Natural killer cell (primary cell): ENCODE measurements around the gene EEPD1. TPM values are rescaled to one million over a fixed set of nuclear protein-coding genes. Genes with fewer than 3 reads are reported as not detected.

Source experiments
- ATAC-seq, 3 donors: fragments of 150-1000 bp in 2 of 3; fragments of 200-7000 bp in 1 of 3; cut with Tn5 transposase; 1 replicate in 1 of 3; 2 replicates in 2 of 3; pipeline ENCODE4 v1.10.0; 2021; ENCODE audit warnings: mild to moderate bottlenecking in 2 of 3, moderate library complexity in 2 of 3
- DNase-seq, 2 donors: peaks; one replicate each; pipeline versions ENCODE4 v3.0.0 to v3.0.0-alpha.2; 2013 to 2021; ENCODE audit warnings: mixed read lengths in 1 of 2
- H3K27ac ChIP-seq: one replicate; pipeline ENCODE4 v1.5.1; 2013; ENCODE audit warnings: mild to moderate bottlenecking, low read length
- H3K27me3 ChIP-seq: one replicate; pipeline ENCODE4 v1.6.1; 2013; ENCODE audit warnings: low read length; ENCODE audit not compliant: control insufficient read depth, insufficient read depth
- H3K36me3 ChIP-seq: one replicate; pipeline ENCODE4 v1.6.1; 2013; ENCODE audit warnings: low read length; ENCODE audit not compliant: control insufficient read depth, insufficient read depth
- H3K4me1 ChIP-seq: one replicate; pipeline ENCODE4 v1.6.1; 2013; ENCODE audit warnings: low read length; ENCODE audit not compliant: control insufficient read depth, insufficient read depth
- H3K4me3 ChIP-seq: one replicate; pipeline ENCODE4 v1.5.1; 2013; ENCODE audit warnings: low read length
- H3K9me3 ChIP-seq: one replicate; pipeline ENCODE4 v1.6.1; 2013; ENCODE audit warnings: low read length; ENCODE audit not compliant: control insufficient read depth, insufficient read depth
- H3K27ac Mint-ChIP-seq, 2 donors: one replicate each; pipeline ENCODE4 v1.8.0; 2022; ENCODE audit warnings: mild to moderate bottlenecking in 2 of 2, mixed read lengths in 2 of 2, moderate library complexity in 1 of 2
- H3K27me3 Mint-ChIP-seq, 2 donors: one replicate each; pipeline ENCODE4 v1.8.0; 2022; ENCODE audit warnings: low read depth in 2 of 2, mixed read lengths in 2 of 2
- H3K36me3 Mint-ChIP-seq: one replicate; pipeline ENCODE4 v1.8.0; 2022; ENCODE audit warnings: mixed read lengths
- H3K4me1 Mint-ChIP-seq, 2 donors: one replicate each; pipeline ENCODE4 v1.8.0; 2022; ENCODE audit warnings: mixed read lengths in 2 of 2
- H3K4me3 Mint-ChIP-seq: one replicate; pipeline ENCODE4 v1.8.0; 2022; ENCODE audit warnings: mild to moderate bottlenecking, moderate library complexity, mixed read lengths
- H3K9me3 Mint-ChIP-seq, 2 donors: one replicate each; pipeline ENCODE4 v1.8.0; 2022; ENCODE audit warnings: mixed read lengths in 2 of 2
- WGBS: methylation state at CpG from one replicate; pipeline ENCODE4 v1.1.7; 2013; ENCODE audit warnings: missing lambda C conversion rate; ENCODE audit not compliant: insufficient coverage; 5-methylcytosine and 5-hydroxymethylcytosine counted together
- intact Hi-C: fragments of 100-400 bp; cut with micrococcal nuclease; formaldehyde crosslinking; loops from one replicate; pipeline ENCODE4 v1.14.2; 2022
- total RNA-seq, 4 donors: library from RNA; stranded (reverse); fragments of 120-200 nt in 1 of 4; gene quantifications; one replicate each; pipeline versions ENCODE4 v1.2.3 to v1.2.4, GENCODE V29; 2013 to 2022
- TF ChIP-seq, protein P1 (sequence below): fragments of 200-600 bp; IDR thresholded peaks from one replicate; pipeline ENCODE4 v1.8.0; 2022; ENCODE audit warnings: antibody characterized with exemption

EEPD1 gene
- total RNA-seq, 3 donors from 2014 or later (not counting 1 experiment from before 2014, with no cell fraction given): 0.45 to 4.9 (median 1.4) TPM

DNA sequence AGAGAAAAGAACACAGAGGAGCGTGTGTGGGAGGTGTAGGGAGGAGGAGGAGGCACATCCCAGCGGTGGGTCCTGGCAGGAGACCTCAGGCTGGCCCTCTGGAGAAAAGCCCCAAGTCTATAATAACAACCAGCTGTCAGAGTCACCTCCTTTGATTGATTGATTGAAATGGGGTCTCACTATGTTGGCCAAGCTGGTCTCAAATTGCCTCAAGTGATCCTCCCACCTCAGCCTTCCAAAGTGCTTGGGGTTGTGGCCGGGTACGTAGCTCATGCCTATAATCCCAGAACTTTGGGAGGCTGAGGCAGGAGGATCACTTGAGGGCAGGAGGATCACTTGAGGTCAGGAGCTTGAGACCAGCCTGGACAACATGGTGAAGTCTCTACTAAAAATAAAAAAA lies 133.6 kb downstream of the EEPD1 start:
- peak overlapping the region; percentile 50 for H3K4me3 Mint-ChIP-seq

DNA sequence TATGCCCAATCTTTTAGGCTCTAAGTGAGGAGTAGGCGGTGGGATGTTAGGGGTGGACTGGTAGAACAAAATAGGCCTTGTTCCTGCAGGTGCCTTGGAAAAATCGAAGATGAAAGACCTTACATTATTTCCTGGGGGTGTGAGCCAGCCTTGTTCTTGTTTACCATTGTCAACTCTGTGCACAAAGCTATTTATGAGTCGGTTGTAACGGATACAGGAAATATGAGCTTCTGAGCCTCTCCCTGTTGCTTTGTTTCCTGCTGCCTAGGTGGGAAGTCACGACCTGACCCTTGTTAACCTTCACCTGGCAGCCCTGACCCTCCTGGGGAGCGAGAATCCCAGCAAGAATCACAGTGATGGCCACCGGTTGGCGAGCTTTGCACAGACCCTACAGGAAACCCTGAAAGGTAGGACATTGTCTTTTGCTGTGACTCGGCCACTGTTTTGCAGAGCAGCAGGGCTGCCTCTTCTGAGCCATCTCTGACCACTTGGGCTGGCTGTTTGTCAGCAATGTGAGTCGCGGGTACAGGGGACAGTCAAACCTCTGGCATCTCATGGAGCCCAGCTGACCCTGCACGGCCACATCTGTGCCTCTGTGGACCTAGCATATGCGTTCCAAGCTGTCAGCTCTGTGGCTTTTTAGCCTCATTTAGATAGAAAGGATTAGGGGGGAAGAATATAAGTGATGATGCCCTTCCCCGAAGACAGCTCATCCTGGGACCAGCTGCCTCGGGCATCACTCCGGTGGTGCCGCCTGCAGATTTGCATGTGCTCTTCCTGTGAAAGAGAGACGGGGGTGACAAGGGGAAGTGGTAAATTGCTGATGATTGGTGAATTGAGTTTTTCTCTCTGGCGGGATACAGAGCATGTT lies 134.6 kb downstream of the EEPD1 start:
- no peaks in the 10 kb centered on the region for H3K9me3 ChIP-seq
- no peaks in the 10 kb centered on the region for H3K27me3 ChIP-seq
- DNase-seq (peak in 1 of 2 donors; percentile 67), ATAC-seq (peak; percentile 24 to 36 (median 27))
- TF ChIP-seq, protein P1, sequence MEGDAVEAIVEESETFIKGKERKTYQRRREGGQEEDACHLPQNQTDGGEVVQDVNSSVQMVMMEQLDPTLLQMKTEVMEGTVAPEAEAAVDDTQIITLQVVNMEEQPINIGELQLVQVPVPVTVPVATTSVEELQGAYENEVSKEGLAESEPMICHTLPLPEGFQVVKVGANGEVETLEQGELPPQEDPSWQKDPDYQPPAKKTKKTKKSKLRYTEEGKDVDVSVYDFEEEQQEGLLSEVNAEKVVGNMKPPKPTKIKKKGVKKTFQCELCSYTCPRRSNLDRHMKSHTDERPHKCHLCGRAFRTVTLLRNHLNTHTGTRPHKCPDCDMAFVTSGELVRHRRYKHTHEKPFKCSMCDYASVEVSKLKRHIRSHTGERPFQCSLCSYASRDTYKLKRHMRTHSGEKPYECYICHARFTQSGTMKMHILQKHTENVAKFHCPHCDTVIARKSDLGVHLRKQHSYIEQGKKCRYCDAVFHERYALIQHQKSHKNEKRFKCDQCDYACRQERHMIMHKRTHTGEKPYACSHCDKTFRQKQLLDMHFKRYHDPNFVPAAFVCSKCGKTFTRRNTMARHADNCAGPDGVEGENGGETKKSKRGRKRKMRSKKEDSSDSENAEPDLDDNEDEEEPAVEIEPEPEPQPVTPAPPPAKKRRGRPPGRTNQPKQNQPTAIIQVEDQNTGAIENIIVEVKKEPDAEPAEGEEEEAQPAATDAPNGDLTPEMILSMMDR: no peak
- H3K4me1 Mint-ChIP-seq: peaks cover 39 to 47% of the 10 kb centered on the region in 2 donors
- peaks cover 9% of the 10 kb centered on the region in 2 donors for H3K27me3 Mint-ChIP-seq
- peak overlapping the region; percentile 53 to 81 for H3K27ac Mint-ChIP-seq
- H3K36me3 ChIP-seq: no peaks in the 10 kb centered on the region
- H3K4me3 Mint-ChIP-seq: peak overlapping the region; percentile 74
- peak overlapping the region; percentile 78 for H3K27ac ChIP-seq
- H3K9me3 Mint-ChIP-seq: no peaks in the 10 kb centered on the region
- 20% methylated on average over 19 of the region's 19 CpGs for WGBS
- peaks cover 69% of the 10 kb centered on the region for H3K4me1 ChIP-seq
- H3K36me3 Mint-ChIP-seq: no peaks in the 10 kb centered on the region
- intact Hi-C loops: no loop called here
- H3K4me3 ChIP-seq: no peak overlapping the region

More for the DNA sequence above, 133.6 kb downstream of the EEPD1 start:
- DNase-seq (no peak), ATAC-seq (no peak)
- Histone ChIP-seq H3K4me3 (no peak overlapping the region), H3K27me3 (no peaks in the 10 kb centered on the region), H3K27ac (peak overlapping the region; percentile 78), H3K9me3 (no peaks in the 10 kb centered on the region), H3K36me3 (no peaks in the 10 kb centered on the region), H3K4me1 (peaks cover 70% of the 10 kb centered on the region)
- intact Hi-C loops: no loop called here
- WGBS: 95% methylated on average over 3 of the region's 4 CpGs
- no peaks in the 10 kb centered on the region for H3K36me3 Mint-ChIP-seq
- TF ChIP-seq, protein P1: no peak
- H3K27ac Mint-ChIP-seq: peak overlapping the region; percentile 69 to 81
- H3K9me3 Mint-ChIP-seq: no peaks in the 10 kb centered on the region
- H3K4me1 Mint-ChIP-seq: peaks cover 34 to 46% of the 10 kb centered on the region in 2 donors
- peaks cover 5 to 7% of the 10 kb centered on the region in 2 donors for H3K27me3 Mint-ChIP-seq

DNA sequence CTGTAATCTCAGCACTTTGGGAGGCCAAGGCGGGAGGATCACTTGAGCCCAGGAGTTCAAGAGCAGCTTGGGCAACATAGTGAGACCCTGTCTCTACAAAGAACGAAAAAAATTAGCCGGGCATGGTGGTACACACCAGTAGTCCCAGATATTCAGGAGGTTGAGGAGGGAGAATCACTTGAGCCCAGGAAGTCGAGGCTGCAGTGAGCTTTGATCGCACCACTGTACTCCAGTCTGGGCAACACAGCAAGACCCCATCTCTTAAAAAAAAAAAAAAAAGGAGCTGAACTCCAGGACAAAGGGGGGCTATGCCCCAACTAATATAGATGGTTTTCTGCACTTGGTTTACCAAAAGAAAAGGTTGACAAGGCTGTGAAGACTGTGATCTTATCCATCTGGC lies 135.4 kb downstream of the EEPD1 start:
- Histone ChIP-seq H3K9me3 (no peaks in the 10 kb centered on the region), H3K36me3 (no peaks in the 10 kb centered on the region), H3K4me1 (peaks cover 60% of the 10 kb centered on the region), H3K27ac (no peak overlapping the region), H3K27me3 (no peaks in the 10 kb centered on the region), H3K4me3 (no peak overlapping the region)
- peaks cover 38 to 40% of the 10 kb centered on the region in 2 donors for H3K4me1 Mint-ChIP-seq
- no peak overlapping the region for H3K4me3 Mint-ChIP-seq
- 96% methylated on average over 5 of the region's 5 CpGs for WGBS
- H3K27ac Mint-ChIP-seq: peak overlapping the region in 1 of 2 donors; percentile 81
- DNase-seq (no peak), ATAC-seq (no peak)
- peaks cover 9% of the 10 kb centered on the region in 2 donors for H3K27me3 Mint-ChIP-seq
- intact Hi-C loops: no loop called here
- H3K36me3 Mint-ChIP-seq: no peaks in the 10 kb centered on the region
- H3K9me3 Mint-ChIP-seq: no peaks in the 10 kb centered on the region
- TF ChIP-seq, protein P1: no peak
